Islet precursor cell (in vitro differentiated cells): ENCODE results near the gene PLCD4.
A peak's percentile ranks its signal among the peaks of the same experiment; 100 is the strongest.

Source experiments
- DNase-seq: peaks from one replicate; pipeline ENCODE4 v3.0.0-alpha.2; 2018

The PLCD4 gene

DNA sequence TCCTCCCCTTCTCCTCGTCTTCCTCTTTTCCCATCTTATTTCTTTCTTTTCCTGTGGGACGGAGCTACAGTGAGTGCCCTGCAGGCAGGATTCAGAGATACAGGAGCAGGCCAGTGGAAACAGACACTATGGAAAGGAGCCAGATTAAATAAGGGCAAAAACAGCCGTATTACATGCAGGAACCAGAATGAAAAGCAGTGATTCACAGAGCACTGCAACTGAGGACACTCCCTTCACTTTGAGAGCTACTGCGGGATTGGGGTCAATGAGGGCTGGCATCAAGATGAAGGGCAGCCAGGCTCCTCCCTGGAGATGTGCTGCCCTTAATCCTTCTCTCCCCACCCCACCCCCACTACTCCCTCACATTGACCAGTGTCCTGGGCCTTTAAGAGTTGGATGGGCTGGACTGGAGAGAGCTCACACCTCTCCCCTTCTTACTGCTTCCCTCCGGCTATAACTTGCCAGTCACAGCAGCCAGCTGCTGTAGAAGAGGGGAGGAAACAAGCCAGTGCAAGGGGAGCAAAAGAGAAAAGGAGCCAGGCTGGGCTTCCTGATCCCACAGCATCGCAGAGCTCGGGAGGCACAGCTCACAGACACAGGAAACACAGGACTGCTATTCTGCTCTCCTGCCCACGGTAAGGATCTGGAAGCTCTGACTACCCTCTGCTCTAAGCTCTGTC lies at the start of gene PLCD4:
Gene PLCD4, plus strand, starts transcription at position 464 of the 680 bp plus-strand sequence. CDS start 7,841 bp downstream, outside the sequence.
- DNase-seq = peak; percentile 71

DNA sequence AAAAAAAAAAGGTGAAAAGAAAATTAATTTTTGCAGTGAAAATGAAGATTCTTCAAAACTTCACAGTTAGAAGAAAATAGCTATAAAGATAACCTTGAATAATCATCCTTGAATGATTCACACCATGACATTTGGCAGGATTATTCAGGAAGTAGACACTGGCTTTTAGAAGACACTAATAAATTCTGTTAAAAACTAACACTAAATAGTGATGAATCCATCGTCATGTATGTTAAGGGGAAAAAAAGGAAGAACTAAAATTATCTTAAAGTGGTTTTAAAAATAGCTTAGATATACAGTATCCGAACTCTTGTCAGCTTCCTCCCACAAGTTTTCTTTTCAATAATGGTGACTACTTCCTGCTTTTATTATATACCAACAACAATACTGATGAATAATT lies 49.8 kb upstream of the PLCD4 start:
- DNase-seq = no peak

DNA sequence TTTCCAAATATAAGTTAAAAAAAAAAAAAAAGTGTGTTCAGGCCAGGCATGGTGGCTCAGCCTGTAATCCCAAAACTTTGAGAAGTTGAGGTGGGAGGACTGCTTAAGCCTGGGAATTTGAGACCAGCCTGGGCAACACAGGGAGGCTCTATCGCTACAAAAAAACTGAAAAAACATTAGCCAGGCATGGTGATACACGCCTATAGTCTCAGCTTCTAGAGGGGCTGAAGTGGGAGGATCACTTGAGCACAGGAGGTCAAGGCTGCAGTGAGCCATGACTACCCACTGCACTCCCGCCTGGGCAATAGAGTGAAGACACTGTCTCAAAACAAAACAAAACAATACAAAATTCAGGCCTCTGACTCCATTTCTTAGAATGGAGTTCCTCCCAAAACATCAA lies 48.7 kb upstream of the PLCD4 start:
- DNase-seq = no peak

DNA sequence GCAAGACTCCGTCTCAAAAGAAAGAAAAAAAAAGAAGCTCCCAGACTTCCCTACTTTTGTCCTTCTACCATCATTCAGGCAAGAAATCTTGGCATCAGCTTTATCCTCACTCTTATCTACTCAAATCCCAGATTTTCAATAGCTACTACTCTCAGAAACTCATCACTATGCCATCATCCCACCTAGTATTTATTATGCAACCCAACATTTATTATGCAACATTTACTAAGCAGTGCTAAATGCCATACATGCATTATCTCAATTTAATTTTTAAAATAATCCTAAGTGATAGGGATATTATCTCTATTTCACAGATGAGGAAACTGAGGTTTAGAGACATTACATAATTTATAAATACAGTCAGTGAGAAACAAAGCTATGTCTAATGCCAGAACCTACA lies 43.6 kb upstream of the PLCD4 start:
- DNase-seq = no peak

DNA sequence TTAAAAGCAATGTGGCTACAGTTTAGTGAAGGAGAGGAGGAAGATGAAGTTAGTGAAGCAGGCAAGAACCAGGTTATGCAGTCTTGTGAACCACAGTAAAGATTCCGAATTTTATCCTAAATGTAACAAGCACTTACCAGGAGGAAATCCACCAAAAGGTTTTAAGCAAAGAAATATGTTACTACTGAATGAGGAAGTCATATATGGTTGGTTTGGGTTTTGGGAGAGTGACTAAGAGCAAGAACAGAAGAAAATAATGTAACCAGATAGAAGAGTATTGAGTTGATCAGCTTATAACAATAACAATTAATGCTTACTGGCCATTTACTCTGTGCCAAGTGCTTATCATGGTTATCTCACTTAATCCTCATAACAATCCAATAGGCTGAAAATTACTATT lies 41.4 kb upstream of the PLCD4 start:
- no peak for DNase-seq

DNA sequence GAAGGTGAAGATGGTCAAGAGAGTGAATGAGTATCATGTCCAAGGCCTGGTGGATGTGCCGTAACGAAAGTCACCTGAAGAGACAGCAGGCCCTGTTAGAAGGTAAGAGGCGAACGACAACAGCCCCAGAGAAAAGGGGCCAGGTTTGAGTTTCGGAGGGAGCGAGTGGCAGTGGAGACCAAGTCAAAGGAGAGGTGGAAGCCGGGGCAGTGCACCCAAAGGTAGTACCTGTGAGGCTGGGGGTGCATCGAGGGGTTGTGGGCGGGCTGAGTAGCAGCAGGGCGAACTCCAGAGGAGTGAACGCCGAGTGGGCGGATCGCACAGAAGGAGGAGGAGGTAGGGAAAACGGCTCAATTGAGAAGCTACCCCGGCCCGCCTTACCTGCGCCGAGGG lies 39.9 kb upstream of the PLCD4 start:
- no peak for DNase-seq

DNA sequence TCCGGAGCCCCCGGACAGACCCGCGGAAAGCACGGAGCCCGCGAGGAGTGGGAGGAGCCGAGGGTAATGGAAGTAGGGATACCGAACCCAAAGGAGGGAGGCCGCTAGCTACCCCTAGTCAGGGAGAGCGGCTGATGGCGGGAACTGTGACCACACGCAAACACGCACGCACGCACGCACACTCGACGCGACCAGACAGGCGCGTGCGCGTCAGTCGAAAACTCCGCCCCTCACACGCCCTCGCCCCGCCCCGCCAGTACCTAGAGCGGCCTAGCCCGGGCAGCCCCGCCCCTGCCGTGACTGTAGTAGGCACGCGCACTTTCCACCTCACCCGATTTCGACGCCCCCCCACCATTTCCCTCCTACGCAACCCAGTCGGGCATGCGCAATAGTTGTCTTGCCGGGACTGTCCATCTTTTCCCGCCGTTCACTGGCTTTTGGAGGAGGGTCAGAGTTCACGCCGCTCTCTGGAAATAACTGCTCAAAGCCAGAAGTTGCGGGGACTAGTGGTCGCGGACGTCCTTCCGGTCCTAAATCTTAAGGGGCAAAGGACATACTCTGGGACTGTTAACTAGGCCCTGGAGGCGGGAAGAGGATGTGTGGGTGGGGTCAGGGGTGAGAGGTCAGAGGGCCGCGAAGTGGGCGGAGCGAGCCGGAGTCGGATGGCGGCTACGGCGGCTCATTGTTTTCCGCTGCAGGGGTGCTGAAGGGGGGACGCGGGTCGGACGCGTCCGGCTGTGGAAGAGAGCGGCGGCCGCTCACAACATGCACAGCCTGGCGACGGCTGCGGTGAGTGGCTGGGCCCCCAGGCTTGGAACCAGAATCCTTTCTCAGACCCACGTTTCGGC lies 39.3 kb upstream of the PLCD4 start, which contains the start of the genes CNOT9 and USP37:
Gene CNOT9, plus strand, starts transcription at position 650 of the 848 bp plus-strand sequence. Its CDS starts 116 bp downstream, at position 766.
Gene USP37, minus strand, starts transcription at position 162 of the 848 bp plus-strand sequence. CDS start 9,698 bp downstream, outside the sequence.
- DNase-seq = peak; percentile 99

DNA sequence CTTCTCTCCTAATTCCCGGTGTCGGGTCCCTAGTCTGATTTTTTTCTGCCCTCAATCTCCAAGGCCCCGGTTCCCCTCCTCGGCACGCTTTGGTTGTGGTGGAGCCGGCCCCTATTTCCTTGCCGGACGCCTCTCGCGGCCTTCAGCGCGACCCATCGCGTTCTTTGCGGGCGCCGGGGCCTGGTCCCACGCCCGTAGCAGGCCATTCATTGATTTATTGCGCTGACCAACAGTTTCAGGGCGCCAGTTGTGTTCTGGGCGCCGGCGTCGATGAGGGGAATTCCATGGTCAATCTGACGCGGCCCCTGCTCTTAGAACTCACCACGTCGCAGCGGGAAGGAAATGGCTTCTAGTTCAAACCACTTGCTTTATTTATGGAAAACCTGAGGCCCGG lies 38.7 kb upstream of the PLCD4 start:
- DNase-seq = peak; percentile 68

DNA sequence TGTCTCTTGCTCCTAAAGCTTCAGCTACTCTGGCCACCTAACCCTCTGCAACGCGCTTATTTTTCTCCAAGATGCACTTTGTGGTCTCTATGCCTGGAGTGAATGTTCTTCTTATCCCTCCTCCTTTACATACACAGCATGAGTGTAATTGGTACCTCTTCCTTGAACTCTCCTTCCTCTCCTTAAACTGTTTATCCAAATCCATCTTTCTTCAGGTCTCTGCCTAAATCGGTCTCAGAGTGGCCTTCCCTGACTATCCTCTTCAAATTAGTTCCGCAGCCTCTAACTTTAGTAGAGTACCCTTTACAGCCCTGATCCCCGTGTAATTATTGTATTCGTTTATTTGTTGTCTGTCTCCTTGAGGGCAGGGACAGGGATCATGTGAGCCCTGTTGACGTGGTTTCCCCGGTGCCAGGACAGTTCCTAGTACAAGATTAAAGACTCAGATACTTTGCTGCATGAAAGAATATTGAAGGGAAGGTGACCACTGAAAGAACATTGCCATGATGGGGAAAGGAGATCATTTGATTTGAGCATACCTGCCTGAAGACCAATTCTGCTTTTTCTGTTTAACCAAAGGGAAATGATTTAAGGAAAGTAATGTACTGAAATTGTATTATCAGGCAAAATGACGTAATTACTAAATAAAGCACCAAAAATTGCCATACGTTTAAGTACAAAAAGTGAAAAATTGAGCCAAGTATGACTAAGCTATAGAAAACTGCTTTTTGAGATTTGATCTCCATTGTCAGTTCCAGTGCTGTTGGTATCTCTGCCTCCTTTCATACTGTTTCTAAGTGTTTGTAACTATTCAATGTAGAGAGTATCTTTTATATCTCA lies 37.8 kb upstream of the PLCD4 start:
- no peak for DNase-seq

DNA sequence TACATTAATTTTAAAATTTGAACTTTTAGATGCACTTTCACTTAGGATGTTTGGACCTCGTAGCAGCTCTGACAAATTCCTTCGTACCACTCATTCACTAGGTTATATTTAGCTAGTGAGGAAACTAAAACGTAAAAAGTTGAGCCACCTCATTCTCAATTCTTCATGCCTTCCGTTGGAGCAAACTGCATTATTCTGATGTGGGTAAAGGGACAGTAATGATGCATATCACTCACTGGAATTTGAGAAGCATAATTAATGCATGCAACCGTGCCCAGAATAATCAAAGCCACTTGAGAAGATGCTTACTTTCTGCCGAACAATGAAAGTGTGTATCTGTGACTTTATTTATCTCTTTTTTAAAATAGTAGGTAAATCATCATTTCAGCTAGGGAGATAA lies 36.8 kb upstream of the PLCD4 start:
- no peak for DNase-seq

DNA sequence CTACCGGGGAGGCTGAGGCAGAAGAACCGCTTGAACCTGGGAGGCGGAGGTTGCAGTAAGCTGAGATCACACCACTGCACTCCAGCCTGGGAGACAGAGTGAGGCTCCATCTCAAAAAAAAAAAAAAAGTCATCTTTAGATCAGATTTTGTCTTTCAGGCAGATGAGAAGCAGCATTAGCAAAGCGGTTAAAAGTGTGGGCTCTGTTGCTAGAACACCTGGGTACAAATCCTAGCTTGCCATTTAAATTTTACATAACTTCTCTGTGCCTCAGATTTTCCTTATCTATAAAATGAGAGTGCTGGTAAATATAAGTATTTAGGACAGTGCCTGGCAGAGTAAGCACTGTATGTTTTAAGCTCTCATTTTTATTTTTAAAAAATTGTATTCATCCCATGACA lies 30.8 kb upstream of the PLCD4 start:
- no peak for DNase-seq

DNA sequence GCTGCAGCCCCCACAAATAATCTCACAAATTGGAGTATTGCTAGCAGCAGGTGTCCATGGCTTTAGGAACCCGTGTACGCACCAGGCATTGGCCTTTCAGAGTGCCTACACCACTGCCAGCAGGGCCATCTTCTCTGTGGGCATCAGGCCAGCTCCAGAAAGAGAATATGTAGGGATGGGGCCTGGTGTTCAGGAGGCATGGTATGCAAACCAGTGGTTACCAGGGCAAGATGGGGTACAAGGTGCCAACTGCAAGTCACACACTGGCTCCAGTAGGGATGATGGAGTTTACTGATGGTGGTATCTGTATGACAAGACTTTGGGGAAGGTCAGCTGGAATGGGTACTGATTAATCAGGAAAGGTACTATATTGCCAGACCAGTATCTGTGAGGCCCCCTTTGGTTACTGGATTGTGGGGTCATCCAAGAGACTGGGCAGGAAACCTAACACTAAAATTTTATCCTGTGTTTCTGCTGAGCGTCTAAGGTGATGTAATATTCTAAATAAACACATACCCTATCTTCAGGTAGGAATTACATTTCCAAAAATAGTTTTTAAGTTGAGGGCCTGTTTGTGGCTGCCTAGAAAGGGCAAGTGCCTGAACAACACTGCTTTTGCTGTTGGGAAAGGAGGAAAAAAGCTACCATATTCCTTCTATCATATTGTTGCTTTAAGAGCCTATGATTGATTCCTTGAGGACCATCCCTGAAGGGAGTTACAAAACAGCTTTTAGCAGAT lies 30.0 kb upstream of the PLCD4 start:
- DNase-seq = no peak

DNA sequence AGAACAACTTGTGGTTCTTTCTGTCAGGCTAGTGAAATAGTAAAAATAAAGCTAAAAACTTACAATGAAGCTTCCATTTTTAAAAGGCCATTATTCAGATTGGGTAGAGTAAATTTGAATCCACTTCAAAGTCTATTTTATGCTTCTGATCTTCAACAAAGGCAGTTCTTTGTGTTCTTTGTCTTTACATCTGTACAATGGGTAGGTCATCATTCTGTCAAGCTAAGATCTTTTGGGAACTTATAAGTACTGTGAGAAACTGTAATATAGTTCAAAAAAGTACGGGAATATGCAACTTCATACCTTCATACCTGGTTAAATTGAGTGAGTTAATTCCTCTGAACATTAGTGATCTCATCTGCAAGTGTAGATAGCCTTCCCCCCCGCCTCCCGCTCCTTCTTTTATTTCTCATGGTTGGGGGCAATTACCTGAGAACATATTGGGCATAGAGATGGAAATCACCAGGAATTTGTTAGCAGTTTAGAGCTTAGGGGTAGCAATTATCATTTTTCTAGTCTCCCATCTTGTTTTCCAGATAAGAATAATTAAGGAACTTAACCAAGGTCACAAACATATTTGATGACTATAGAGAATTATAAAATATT lies 29.3 kb upstream of the PLCD4 start:
- DNase-seq = no peak

DNA sequence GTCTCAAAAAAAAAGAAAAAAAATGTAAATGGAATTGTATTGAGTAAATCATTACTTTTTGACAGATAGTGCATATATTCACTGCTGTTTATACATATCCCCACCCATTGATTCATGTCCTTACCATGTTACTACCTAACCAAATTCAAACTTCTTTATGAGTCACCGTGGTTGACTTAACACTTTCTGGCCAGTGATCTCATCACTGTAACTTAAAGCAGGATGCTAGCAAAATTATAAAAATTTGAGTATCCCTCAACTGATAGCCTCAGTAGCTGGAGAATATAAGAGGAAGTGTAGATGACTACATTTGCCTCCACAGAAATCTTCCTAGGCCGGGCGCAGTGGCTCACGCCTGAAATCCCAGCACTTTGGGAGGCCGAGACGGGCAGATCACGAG lies 25.6 kb upstream of the PLCD4 start:
- no peak for DNase-seq

DNA sequence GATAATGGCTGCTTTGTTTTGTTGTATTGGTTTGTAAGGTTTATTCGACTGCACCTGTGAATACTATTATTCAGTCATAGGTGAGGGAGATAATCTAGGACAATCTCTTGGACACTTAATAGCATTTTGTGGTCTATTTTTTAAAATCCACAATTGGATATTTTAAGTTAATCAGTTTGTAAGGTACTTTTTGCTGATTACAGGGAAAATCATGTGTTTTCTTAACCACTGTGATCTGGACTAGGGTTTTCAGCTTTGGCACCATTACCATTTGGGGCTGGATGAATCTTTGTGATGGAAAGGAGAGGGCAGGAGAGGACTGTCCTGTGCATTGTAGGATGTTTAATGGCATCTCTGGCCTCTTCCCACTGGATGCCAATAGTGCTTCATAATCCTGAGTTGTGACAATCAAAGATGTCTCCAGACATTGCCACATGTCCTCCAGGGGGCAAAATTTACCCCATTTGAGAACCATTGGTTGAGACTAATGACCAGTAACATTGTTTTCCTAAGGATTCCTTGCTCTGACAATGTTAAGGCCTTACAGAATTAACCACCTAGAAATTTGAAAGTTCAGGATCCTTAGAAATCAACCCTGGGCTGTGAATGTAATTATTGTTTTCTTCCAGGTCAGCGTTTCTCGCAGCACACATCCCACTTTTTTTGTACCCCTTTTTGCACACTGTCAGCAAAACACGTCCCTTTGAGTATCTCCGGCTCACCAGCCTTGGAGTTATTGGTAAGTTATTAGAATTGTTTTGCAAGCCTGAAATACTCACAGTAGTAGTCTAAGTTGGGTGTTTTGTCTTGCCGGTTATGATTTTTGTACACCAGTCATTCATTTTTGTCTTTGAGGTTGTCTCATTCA lies 23.5 kb upstream of the PLCD4 start:
- no peak for DNase-seq

DNA sequence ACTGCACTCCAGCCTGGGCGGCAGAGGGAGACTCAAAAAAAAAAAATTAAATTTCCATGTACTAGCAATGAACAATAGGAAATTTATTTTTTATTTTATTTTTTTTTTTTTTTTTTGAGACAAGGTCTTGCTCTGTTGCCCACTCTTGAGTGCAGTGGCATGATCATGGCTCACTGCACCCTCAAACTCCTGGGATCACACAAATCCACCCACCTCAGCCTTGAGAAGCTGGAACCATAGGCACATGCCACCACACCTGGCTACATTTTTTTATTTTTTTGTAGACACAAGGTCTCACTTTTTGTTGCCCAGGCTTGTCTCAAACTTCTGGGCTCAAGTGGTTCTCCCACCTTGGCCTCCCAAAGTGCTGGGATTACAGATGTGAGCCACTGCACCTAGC lies 22.2 kb upstream of the PLCD4 start:
- no peak for DNase-seq

DNA sequence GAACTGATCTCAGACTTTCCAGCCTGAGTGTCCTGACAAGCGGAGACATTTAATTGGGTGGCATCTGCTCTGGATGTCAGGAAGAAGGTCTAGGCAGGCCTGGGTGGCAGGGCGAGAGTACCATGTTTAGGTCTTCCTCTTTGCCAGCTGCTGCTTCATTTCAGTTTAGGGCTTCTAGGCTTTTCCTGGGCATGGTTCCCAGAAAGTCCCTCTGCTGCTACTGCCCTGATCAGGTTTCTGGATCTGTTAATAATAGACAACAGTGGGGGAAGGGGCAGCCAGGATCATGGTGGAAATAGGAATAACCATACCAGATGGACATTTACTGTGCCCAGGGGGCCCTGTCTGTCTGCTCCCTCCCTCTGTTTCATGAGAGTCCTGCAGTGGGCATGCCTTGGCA lies 2.3 kb upstream of the PLCD4 start:
- DNase-seq = no peak

DNA sequence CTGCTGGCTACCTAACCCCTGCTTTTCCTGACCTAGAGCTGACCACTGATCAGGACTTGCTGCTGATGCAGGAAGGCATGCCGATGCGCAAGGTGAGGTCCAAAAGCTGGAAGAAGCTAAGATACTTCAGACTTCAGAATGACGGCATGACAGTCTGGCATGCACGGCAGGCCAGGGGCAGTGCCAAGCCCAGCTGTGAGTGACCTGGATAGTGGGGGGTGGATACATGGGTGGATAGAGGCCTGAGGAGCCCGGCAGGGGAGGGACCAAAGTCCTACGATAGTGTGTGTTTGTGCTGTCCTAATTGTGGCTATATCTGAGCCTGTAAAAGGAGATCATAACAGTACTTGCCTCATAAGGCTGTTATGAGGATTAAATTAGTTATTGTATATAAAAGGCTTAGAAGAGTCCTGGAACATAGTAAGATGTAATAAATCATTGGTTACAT lies 8.2 kb downstream of the PLCD4 start:
- no peak for DNase-seq

DNA sequence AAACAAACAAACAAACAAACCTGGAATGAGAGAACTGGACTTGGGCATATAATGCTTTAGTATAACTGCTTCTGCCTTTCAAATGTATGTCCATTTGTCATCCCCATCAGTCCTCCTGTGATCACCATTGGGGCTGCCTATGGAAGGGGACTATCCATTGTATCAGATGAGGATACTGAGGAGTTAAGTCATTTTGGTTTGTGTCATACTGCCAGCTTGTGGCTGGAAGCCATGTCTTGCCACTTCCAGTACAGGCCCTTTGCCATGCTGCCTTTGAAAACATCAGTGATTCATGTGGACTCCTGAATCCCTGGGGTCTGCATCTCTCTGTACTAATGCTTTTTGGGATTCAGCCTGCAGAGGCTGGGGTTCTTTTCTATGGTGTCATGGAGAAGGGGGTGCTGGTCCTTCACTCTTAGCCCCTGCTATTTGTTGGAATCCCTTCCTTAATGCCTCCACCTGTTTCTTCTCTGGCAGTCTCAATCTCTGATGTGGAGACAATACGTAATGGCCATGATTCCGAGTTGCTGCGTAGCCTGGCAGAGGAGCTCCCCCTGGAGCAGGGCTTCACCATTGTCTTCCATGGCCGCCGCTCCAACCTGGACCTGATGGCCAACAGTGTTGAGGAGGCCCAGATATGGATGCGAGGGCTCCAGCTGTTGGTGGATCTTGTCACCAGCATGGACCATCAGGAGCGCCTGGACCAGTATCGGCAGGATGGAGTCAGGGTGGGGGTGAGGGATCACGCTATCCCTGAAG lies 10.6 kb downstream of the PLCD4 start:
- DNase-seq = no peak

DNA sequence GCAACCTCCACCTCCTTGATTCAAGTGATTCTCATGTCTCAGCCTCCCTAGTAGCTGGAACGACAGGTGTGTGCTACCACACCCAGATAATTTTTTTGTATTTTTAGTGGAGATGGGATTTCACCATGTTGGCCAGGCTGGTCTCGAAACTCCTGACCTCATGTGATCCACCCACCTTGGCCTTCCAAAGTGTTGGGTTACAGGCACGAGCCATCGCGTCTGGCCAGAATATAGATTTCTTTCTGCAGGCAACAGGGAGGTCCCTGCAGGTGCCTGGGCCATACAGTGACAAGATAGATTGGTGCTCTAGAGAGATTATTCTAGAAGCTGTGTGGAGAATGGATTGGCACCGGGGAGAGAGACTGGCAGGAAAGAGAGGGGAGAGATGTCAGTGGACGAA lies 13.3 kb downstream of the PLCD4 start:
- no peak for DNase-seq
